GM15510 (cell line): ENCODE results near the gene DCAF6.

Experiments used
- POLR2A ChIP-seq: IDR thresholded peaks from 3 replicates; pipeline ENCODE4 v1.6.1; 2011; ENCODE audit warnings: borderline replicate concordance; ENCODE audit not compliant: insufficient read length; ENCODE audit errors: extremely low read depth

DCAF6 gene

DNA sequence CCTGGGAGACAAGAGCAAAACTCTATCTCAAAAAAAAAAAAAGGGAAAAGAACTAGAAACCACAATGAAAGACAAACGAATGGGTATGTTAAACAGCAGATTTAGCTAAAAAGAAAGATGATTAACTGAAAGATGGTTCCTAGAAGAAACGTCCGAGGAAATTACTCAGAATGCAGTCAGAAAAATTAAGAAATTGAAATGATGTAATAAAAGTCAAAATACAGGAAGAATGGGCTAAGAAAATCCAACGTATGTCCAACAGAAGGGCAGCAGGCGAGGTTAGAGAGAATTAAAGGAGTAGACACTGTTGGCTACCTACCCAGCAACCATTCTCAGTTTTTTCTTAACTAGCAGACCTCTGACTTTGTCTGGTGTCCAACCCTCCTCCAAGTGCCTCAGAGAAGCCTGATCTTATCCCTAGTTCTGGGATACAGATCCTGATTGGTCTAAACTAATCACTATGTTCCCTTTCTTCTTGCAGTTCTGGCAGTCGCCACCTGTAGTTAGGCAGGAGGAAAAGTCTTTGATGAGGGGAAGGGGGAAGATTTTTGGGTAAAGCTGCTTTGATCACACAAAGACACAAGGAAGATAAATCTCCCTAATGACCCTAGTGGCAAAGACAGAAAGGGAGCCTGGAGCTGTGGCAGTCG lies 174.5 kb downstream of the DCAF6 start:
- TF ChIP-seq POLR2A, result no peak

DNA sequence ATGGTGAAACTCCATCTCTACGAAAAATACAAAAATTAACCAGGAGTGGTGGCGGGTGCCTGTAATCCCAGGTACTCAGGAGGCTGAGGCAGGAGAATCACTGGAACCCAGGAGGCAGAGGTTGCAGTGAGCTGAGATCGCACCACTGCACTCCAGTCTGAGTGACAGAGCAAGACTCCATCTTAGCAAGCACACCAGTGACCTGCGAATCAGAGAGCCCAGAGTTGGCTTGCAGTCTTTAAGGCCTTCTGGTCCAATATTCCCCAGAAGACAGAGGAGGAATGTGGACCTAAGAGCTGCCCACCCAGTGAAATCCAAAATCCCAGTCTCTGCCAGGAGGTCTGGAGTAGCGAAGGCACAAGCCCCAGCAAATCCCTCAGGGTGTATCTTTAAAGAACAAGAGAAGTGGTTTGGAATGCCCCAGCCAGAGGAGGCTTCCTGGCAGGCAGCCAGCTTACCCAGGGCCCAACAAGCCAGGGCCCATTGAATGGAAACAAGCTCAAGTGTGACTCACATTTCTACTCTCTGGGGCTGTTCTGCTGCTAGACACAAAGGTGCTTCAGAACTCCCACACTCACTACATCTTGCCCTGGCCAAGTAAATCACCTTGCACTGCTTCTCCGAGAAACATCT lies 176.3 kb downstream of the DCAF6 start:
- TF ChIP-seq POLR2A, result no peak

DNA sequence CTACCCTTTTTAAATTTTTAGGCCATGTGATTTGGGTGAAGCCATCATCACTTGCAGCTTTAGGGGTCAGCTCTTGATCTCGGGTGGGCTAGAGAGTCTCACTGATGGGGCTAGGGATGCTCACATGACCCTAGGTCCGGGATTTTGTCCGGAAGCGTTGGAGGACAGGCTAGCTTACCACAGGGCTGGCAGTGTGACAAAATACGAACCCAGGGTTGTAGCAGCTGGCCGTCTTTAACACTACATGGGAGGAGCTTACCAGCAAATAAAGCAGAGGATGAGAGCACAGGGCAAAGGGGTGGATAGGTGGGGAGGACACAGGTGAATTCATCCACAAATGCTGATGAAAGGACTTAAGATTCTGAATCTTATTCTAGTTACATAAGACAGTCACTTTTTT lies 178.4 kb downstream of the DCAF6 start:
- TF ChIP-seq POLR2A, result no peak

DNA sequence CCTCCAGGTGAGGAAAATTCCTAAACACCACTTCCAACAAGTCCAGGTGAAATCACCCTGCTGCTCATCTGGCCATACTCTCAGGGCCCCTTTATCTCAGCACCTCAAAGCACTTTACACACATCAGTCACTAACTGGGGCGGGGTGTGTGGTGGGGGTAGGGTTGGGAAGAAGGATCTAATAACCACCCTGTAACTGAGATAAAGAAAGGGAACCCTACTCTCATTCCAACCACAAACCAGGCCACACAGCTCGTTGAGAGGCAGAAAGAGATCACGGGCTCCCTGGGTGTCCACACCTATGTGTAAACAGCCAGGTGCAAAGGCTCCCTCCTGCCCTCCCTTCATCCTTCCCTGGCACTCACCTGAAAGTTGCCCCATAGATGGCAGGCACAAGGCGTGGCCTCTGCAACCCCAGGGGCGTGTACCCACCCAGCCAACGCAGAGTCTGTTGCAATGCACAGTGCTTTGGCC lies 179.9 kb downstream of the DCAF6 start:
- TF ChIP-seq POLR2A, result no peak

DNA sequence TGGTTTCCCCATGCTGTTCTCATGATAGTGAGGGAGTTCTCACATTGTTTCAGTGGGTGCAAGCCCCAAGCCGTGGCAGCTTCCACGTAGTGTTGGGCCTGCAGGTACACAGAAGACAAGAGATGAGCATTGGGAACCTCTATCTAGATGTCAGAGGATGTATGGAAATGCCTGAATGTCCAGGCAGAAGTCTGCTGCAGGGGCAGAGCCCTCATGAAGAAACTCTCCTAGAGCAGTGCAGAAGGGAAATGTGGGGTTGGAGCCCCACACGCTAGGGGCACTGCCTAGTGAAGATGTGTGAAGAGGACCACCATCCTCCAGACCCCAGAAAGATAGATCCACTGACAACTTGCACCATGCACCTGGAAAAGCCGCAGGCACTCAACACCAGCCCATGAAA lies 183.3 kb downstream of the DCAF6 start:
- TF ChIP-seq POLR2A, result no peak

DNA sequence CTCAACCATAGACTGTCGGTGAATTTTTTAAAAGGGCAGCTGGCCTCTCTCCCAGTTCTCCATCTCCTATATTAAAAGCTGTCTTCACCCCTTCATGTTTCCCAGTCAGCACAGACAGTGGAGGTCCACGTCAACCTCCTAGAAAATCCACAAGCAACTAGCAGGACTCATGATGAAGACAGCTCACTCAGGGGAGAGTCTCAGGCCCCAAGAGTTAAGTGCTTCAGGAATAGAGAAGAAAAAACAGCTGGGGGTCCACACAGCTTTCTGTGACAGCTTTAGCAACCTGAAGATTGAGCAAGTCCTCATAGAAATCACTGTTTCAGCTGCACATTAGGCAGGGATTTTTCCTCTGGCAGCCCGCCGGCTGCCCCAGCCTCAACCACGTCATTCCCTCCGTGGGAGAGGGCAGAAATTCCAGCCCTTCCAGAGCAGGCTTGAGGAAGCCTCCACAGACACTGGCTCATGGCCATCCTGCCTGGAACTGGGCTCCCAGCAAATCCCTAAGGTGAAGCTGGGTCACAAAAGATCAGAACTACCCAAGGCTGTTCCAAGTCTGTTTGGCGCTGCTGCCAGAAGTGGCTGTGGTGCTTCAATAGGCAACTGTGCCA lies 185.0 kb downstream of the DCAF6 start:
- TF ChIP-seq POLR2A, result no peak

DNA sequence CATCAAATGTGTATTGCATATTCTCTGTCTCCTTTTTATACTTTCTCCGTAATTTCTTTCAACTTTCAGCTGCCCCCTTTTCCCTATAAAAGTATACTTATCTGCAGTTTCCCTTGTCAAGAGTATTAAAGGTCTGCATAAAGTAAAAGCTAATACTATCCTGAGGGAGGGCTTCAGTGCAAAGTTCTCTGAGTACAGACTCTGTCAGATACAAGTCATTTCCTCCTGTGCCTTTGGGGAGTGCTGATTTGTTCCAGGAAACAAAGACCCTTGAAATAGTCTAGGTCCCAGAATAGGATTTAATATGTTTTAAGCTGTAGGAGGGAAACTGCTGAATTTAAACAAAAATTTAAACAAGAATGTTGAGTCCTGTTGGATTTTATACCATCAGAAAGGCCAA lies 188.6 kb downstream of the DCAF6 start:
- no peak for TF ChIP-seq POLR2A
